Activated CD4-positive, alpha-beta T cell treated with anti-CD3 and anti-CD28 coated beads, Interleukin-2, amount 50 U/mL, for 24 hours (primary cell): ENCODE measurements around the gene PIK3R4.

Source experiments
- DNase-seq, 2 donors: peaks; one replicate each; pipeline ENCODE4 v3.0.0-alpha.2; 2020; ENCODE audit warnings: low read depth in 1 of 2, low spot score in 1 of 2

PIK3R4 gene

GRCh38 chr3:130688697-130689470 is 57.7 kb downstream of the PIK3R4 start:
- no peak for DNase-seq

DNA sequence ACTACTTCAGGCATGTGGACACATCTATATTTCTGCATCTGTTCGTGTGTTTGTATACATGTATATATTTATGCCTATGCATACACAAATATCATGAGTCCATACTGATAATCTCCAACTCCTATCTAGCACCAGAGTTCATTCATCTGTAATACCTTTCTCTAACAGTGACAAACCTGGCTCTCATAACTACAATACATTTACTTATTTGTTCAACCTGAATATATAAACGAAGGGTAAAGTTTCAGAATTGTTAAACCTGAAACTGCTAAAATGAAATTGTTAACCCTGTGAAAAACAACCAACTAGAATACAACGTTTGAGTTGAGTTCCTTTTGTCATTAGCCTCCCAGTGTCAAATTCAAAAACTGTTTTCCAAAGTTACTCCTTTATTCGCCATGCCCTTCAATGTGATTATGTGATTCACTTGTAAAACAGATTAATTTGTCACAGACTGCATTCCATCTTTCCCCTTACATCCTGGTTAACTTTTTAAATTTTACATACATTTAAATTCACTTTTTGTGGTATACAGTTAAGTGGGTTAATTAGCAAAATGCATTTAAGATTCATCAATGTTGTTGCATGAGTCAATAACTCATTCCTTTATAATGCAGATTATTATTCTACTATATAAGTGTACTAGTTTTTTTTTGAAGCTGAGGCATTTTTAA is 58.5 kb downstream of the PIK3R4 start:
- no peak for DNase-seq

- DNase-seq, result no peak
These were observed 59.3 kb downstream of the PIK3R4 start for GRCh38 chr3:130687327-130687726.

- DNase-seq, result no peak
These were observed 59.8 kb downstream of the PIK3R4 start for GRCh38 chr3:130686833-130687232.

GRCh38 chr3:130682131-130682530 is 64.5 kb downstream of the PIK3R4 start:
- DNase-seq, result no peak

- no peak for DNase-seq
These were observed 67.4 kb downstream of the PIK3R4 start for GRCh38 chr3:130679218-130679617.

DNA sequence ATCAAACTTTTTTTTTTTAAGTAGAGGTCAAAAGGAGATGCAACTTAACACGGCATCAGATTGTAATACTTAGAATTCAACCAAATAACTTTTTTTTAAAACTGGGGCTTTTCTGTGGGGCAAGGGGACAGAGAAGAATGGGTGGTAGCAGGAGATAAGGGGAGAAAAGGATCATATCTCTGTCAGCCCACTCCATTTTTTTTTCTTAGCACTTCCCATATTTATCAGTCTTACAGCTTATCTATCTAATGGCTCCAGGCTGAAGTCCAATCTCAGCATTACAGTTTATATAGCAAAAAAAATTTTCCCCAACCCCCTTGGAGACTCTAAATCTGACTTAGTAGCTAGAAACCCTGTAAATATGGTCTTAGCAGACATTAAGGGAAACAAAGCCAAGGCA is 69.3 kb downstream of the PIK3R4 start:
- DNase-seq, result no peak

DNA sequence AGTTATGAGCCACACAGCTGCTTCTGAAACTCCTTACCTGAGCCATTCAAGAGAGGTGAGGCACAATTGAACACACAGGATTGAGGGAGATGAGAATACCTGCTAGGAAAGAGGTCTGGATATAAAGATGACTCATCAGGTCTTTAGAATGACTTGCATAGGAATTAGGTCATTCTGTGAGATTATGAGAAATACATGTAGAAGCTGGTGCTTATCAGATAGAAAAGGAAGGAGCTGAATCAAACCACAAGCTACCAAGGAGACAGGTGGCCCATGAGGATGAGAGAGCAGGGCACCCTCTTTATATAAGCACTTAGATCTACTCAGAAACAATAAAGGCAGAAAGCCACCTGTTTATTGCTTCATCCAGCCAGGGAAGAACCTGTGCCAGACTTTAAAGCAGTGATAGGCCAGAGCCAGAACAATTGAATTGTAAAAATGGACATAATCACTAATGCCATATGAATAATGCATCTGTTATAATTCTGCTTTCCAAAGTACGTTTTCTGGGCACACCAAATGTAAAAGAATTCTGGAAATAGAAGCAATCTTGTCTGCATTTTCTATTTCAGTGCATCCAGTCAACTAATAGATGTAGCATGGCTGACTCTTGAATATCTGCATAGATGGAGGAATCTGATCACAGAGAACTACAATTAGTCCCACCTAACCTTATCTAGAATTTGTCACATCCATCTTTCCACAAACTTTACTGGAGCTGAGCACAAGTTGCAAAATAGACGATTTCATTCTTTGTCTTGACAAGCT is 74.9 kb downstream of the PIK3R4 start:
- DNase-seq, result no peak

DNA sequence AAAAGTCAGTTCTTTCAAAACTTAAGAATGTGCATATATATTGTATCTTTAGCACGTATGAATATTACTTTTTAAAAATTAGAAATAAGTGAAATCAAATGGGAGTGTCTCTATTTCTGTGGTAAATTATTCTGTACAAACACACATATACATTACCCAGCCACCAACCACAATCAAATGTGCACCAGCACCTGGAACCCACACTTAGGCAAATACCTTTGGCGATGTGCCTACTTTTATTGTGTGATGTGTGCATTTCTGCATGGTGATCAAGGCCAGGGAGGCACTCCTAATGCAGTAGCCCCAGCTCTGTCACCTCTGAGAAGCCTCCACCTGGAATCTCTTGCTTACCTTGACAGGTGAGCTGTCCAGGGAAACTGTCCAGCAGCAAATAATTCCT is 76.9 kb downstream of the PIK3R4 start:
- DNase-seq, result no peak

GRCh38 chr3:130663092-130663491 is 83.5 kb downstream of the PIK3R4 start:
- DNase-seq, result no peak

DNA sequence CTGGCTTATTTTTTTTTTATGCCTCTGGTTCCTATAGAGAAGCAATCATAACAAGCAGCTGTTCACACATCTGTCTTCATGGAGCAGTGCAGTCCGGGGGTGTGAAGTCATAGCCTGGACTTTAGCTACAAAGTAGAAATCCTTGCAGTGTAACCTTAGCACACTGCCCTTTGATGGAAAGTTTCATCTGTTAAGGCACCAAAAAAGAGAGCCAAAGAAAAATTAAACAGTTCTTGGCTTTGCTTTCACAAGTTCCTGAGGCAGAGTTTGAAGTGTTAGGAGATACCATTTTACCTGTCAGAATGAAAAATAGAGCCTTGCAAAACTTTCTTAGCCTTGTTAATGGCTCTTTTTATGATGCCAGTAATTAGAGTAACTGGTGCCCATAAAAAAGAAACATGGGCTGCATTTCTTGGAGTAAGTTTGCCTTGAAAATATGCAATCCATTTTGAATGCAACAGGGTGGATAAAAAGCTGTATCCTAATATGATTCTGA is 84.1 kb downstream of the PIK3R4 start:
- no peak for DNase-seq

DNA sequence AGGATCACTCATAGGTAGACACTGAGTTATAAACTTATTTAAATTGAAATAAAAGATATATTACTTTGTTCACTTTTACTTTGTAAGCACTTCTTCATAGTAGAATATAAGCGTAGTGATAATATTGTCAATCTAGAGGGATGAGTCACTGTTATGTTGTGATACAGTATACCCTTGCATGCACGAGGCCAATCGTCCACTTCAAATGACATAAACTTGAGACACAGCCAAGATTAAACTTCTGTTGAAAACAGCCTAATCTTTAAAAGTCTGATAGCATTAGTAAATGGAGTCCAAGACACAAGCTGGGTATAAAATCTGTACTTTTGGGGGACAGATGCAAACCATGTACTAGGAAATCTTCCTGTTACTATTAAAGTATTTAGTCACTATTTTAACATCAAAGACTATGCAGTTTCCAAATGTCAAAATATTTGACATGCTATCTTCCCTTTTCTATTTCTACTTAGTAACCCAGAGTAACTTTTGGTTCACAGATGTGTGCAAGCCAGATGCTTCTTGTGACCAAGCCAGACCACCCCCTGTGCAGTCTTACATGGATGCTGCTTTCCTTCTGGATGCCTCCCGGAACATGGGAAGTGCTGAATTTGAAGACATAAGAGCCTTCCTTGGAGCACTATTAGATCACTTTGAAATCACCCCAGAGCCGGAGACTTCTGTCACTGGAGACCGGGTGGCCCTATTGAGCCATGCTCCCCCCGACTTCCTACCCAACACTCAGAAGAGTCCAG is 85.3 kb downstream of the PIK3R4 start:
- no peak for DNase-seq

GRCh38 chr3:130659911-130660310 is 86.7 kb downstream of the PIK3R4 start:
- no peak for DNase-seq

- DNase-seq, result no peak
These were observed 88.0 kb downstream of the PIK3R4 start for GRCh38 chr3:130658678-130659077.

- no peak for DNase-seq
These were observed 90.0 kb downstream of the PIK3R4 start for GRCh38 chr3:130656627-130657026.

DNA sequence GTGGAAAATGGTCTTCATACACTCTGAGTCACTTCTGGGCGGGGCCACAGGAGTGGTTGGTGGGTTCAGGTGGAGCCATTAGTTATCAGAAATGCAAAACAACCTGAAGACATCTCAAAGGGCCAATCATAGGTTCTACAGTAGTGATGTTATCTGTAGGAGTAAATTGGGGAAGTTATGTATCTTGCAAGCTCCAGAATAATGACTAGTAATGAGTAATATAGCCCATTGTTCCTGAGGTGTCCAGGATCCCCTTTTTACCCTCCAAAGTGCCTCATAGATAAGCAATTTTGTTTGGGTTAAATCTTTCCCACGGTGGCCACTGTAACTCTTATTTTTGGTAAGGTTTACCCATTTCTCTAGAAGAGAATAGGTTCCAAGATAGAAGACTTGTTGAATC is 91.7 kb downstream of the PIK3R4 start:
- DNase-seq, result no peak

GRCh38 chr3:130654091-130654490 is 92.5 kb downstream of the PIK3R4 start:
- no peak for DNase-seq

- DNase-seq, result no peak
These were observed 97.5 kb downstream of the PIK3R4 start for GRCh38 chr3:130649061-130649654.

- DNase-seq, result no peak
These were observed 98.3 kb downstream of the PIK3R4 start for GRCh38 chr3:130648293-130648692.

DNA sequence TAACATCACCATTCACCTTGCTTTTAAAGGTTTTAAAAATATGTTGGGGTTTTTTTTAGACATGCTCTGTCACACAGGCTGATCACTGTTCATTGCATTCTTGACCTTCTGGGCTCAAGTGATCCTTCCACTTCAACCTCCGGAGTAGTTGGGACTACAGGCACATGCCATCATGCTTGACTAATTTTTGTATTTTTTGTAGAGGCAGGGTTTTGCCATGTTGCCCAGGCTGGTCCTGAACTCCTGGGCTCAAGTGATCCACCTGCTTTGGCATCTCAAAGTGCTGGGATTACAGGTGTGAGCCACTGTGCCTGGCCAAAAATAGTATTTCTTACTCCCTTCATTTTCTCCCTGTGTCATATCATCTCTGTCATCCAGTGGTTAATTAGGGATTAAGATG is 101.4 kb downstream of the PIK3R4 start:
- no peak for DNase-seq
